Stimulated activated CD8-positive, alpha-beta memory T cell treated with anti-CD3 and anti-CD28 coated beads, Interleukin-12 subunit alpha, Interleukin-12 subunit beta, amount 100 ng/mL, for 4 hours (primary cell): Measurements from ENCODE around the gene CCDC28A.

ENCODE experiments used
- DNase-seq: peaks from one replicate; pipeline ENCODE4 v3.0.0-alpha.2; 2020; ENCODE audit warnings: low read depth

CCDC28A gene

GRCh38 chr6:138833816-138834539 is 60.4 kb downstream of the CCDC28A start:
- no peak for DNase-seq

- DNase-seq, result no peak
Measured at GRCh38 chr6:138837246-138837645, 63.7 kb downstream of the CCDC28A start.
